Stimulated activated CD4-positive, alpha-beta T cell treated with anti-CD3 and anti-CD28 coated beads, TNF-alpha, amount 100 ng/mL, for 24 hours (primary cell): ENCODE measurements around the gene MTSS2.

ENCODE experiments used
- DNase-seq, 3 experiments: peaks; one replicate each; pipeline ENCODE4 v3.0.0-alpha.2; 2020; ENCODE audit warnings: low read depth in 3 of 3

Gene MTSS2

GRCh38 chr16:70686376-70687101 is 686 bp upstream of the MTSS2 start:
- DNase-seq = no peak

- DNase-seq = no peak
Measured at GRCh38 chr16:70685061-70685937, 554 bp downstream of the MTSS2 start.

GRCh38 chr16:70684146-70685060 is 1.4 kb downstream of the MTSS2 start:
- DNase-seq = no peak

- no peak for DNase-seq
Measured at GRCh38 chr16:70683146-70683944, 2.5 kb downstream of the MTSS2 start.

GRCh38 chr16:70682239-70683145 is 3.4 kb downstream of the MTSS2 start:
- DNase-seq = no peak

GRCh38 chr16:70681382-70682238 is 4.2 kb downstream of the MTSS2 start:
- no peak for DNase-seq

- DNase-seq = no peak
Measured at GRCh38 chr16:70680495-70681381, 5.1 kb downstream of the MTSS2 start.

- DNase-seq = no peak
Measured at GRCh38 chr16:70679671-70680494, 6.0 kb downstream of the MTSS2 start.

- no peak for DNase-seq
Measured at GRCh38 chr16:70678898-70679670, 6.8 kb downstream of the MTSS2 start.

GRCh38 chr16:70678121-70678897 is 7.5 kb downstream of the MTSS2 start:
- no peak for DNase-seq

GRCh38 chr16:70677499-70678120 is 8.2 kb downstream of the MTSS2 start:
- DNase-seq = no peak

- no peak for DNase-seq
Measured at GRCh38 chr16:70676675-70677498, 9.0 kb downstream of the MTSS2 start.

GRCh38 chr16:70675851-70676513 is 9.9 kb downstream of the MTSS2 start:
- DNase-seq = no peak
